ENCODE results near the gene HS3ST4. TPM values are rescaled to one million over a fixed set of nuclear protein-coding genes. Genes with fewer than 3 reads are reported as not detected.

HS3ST4 gene
- total RNA-seq, 1 experiment from 2014 or later = not detected

- POLR2A ChIA-PET = no interaction called here
- intact Hi-C loops (cut with micrococcal nuclease; ENCODE audit: unreplicated experiment) = no loop called here
- CTCF ChIA-PET = no interaction called here
Observed at GRCh38 chr16:25796239-25796638, 104.5 kb downstream of the HS3ST4 start.

GRCh38 chr16:25798065-25798464 is 106.3 kb downstream of the HS3ST4 start:
- Histone ChIP-seq H3K27ac (ENCODE audit: low read length) (no peak overlapping the region), H3K4me3 (ENCODE audit: low read depth in 2 of 2, low read length in 2 of 2) (no peak overlapping the region), H3K9me3 (ENCODE audit: control insufficient read depth, insufficient read depth, low read depth, low read length) (no peaks in the 10 kb centered on the region), H3K27me3 (ENCODE audit: control insufficient read depth, insufficient read depth, low read length) (peaks cover 6% of the 10 kb centered on the region), H3K36me3 (ENCODE audit: control insufficient read depth, insufficient read depth, low read length) (no peaks in the 10 kb centered on the region), H3K4me1 (ENCODE audit: control insufficient read depth, insufficient read depth, low read length) (no peaks in the 10 kb centered on the region)
- CTCF ChIA-PET = no interaction called here
- BruUV-seq (replicated peaks) = no TSS peak
- DNase-seq (ENCODE audit: low read depth, low spot score) (no peak), ATAC-seq (no peak)
- TF ChIP-seq POLR2AphosphoS5 (IDR thresholded peaks at IDR 0.05; ENCODE audit: low read depth, low read length) (no peak), REST (IDR thresholded peaks at IDR 0.05; ENCODE audit: insufficient read depth in 1 of 2, low read depth in 2 of 2, low read length in 1 of 2) (no peak), TCF7L2 (IDR thresholded peaks at IDR 0.05; ENCODE audit: low read depth, low read length) (no peak), CTCF (IDR thresholded peaks at IDR 0.05) (no peak), SIN3A (IDR thresholded peaks at IDR 0.05; ENCODE audit: borderline replicate concordance, insufficient read depth, low read depth, low read length) (no peak)
- intact Hi-C loops (cut with micrococcal nuclease; ENCODE audit: unreplicated experiment) (no loop called here), in situ Hi-C loops (cut with HindIII; ENCODE audit: low pct_unique_long_range_greater_than_20kb, low sequenced_read_pairs) (no loop called here)
- POLR2A ChIA-PET = no interaction called here

More at GRCh38 chr16:25796239-25796638, 104.5 kb downstream of the HS3ST4 start:
- H3K36me3 ChIP-seq (ENCODE audit: control insufficient read depth, insufficient read depth, low read length) = no peaks in the 10 kb centered on the region
- BruUV-seq (replicated peaks) = no TSS peak
- no peak for ATAC-seq
- in situ Hi-C loops (cut with HindIII; ENCODE audit: low pct_unique_long_range_greater_than_20kb, low sequenced_read_pairs) = no loop called here
- peaks cover 8% of the 10 kb centered on the region for H3K27me3 ChIP-seq (ENCODE audit: control insufficient read depth, insufficient read depth, low read length)
- no peak for TF ChIP-seq POLR2AphosphoS5 (IDR thresholded peaks at IDR 0.05; ENCODE audit: low read depth, low read length)
- TF ChIP-seq REST (IDR thresholded peaks at IDR 0.05; ENCODE audit: insufficient read depth in 1 of 2, low read depth in 2 of 2, low read length in 1 of 2) = no peak
- no peak for TF ChIP-seq TCF7L2 (IDR thresholded peaks at IDR 0.05; ENCODE audit: low read depth, low read length)
- TF ChIP-seq CTCF (IDR thresholded peaks at IDR 0.05) = no peak
- no peak for TF ChIP-seq SIN3A (IDR thresholded peaks at IDR 0.05; ENCODE audit: borderline replicate concordance, insufficient read depth, low read depth, low read length)
- H3K4me1 ChIP-seq (ENCODE audit: control insufficient read depth, insufficient read depth, low read length) = no peaks in the 10 kb centered on the region
- no peaks in the 10 kb centered on the region for H3K9me3 ChIP-seq (ENCODE audit: control insufficient read depth, insufficient read depth, low read depth, low read length)
- no peak for DNase-seq (ENCODE audit: low read depth, low spot score)
- no peak overlapping the region for H3K27ac ChIP-seq (ENCODE audit: low read length)
- no peak overlapping the region for H3K4me3 ChIP-seq (ENCODE audit: low read depth in 2 of 2, low read length in 2 of 2)

All from Panc1 (cell line).